Gastrocnemius medialis (tissue), 4 donors: Measurements from ENCODE around the gene RCN2.

Source experiments
- POLR2A ChIP-seq, 2 donors: fragments of 450-650 bp; IDR thresholded peaks; one replicate each; pipeline ENCODE4 v1.6.1; 2017; ENCODE audit warnings: antibody characterized with exemption in 2 of 2, mild to moderate bottlenecking in 2 of 2, moderate library complexity in 2 of 2
- TF ChIP-seq, protein P1 (sequence below), 5 experiments: fragments of 450-650 bp in 3 of 5; fragments of 200-600 bp in 2 of 5; sonication (generic) in 2 of 5; IDR thresholded peaks in 4 of 5; conservative IDR thresholded peaks in 1 of 5; 1 replicate in 4 of 5; 2 replicates in 1 of 5; pipeline ENCODE4 v1.5.1; 2016 to 2019; ENCODE audit warnings: antibody characterized with exemption in 5 of 5, mild to moderate bottlenecking in 3 of 5, moderate library complexity in 3 of 5

DNA sequence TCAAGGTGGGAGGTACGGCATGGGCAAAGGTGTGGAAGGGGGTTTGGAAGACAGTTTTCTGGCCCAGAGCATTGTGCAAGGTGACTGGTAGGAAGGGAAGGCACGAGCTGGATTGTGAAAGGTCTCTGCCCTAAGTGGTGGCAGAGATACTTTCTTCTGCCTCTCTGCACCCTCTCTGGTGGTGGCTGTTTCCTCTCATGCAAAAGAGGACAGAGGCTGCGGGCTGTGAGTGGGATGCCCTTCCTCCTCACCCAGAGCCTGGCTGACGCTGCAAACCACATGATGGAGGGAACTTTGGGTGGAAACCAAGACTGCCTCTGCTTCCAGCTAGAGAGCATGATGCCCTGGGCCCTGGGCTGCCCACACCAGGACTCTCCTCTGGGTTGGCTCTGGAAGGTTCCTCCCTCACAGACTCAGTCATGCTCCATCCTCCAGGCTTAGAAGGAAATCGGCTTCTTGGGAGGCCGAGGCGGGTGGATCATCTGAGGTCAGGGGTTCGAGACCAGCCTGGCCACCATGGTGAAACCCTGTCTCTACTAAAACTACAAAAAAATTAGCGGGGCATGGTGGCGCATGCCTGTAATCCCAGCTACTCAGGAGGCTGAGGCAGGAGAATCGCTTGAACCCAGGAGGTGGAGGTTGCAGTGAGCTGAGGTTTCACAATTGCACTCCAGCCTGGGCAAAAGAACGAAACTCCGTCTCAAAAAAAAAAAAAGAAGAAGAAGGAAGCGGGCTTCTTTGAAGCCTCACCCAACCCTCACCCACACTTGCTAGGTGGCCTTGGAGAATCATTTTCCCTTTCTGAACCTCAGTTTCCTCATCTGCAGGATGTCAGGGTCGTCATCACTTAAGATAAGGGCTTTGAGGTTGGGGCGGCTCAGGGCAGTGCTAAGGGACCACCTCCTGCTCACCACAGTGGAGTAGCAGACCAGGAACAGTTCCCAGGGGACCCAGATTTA lies 71.7 kb downstream of the RCN2 start:
- TF ChIP-seq, protein P1, sequence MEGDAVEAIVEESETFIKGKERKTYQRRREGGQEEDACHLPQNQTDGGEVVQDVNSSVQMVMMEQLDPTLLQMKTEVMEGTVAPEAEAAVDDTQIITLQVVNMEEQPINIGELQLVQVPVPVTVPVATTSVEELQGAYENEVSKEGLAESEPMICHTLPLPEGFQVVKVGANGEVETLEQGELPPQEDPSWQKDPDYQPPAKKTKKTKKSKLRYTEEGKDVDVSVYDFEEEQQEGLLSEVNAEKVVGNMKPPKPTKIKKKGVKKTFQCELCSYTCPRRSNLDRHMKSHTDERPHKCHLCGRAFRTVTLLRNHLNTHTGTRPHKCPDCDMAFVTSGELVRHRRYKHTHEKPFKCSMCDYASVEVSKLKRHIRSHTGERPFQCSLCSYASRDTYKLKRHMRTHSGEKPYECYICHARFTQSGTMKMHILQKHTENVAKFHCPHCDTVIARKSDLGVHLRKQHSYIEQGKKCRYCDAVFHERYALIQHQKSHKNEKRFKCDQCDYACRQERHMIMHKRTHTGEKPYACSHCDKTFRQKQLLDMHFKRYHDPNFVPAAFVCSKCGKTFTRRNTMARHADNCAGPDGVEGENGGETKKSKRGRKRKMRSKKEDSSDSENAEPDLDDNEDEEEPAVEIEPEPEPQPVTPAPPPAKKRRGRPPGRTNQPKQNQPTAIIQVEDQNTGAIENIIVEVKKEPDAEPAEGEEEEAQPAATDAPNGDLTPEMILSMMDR (IDR thresholded peaks at IDR 0.05 in 4 of 5, conservative IDR thresholded peaks at IDR 0.05 in 1 of 5): no peak
- TF ChIP-seq POLR2A (IDR thresholded peaks at IDR 0.05): peak in 1 of 2 donors; percentile 15
